HUES48 (cell line): ENCODE data around the gene GALE.
A peak's percentile ranks its signal among the peaks of the same experiment; 100 is the strongest.
"Not testable (repeated sequence)": the region's sequence is repeated elsewhere in the genome, so short reads cannot be mapped to it uniquely, and the experiment has no call there.

Experiments
- H3K27ac ChIP-seq: one replicate; pipeline ENCODE4 v1.7.0; 2013; ENCODE audit warnings: low read depth, low read length, inconsistent platforms
- H3K27me3 ChIP-seq: 2 replicates; pipeline ENCODE4 v1.6.1; 2013; ENCODE audit warnings: mild to moderate bottlenecking, low read length; ENCODE audit not compliant: control insufficient read depth, insufficient read depth
- H3K36me3 ChIP-seq: 2 replicates; pipeline ENCODE4 v1.6.1; 2013; ENCODE audit warnings: low read length; ENCODE audit not compliant: control insufficient read depth, insufficient read depth
- H3K4me1 ChIP-seq: 2 replicates; pipeline ENCODE4 v1.6.1; 2013; ENCODE audit warnings: mild to moderate bottlenecking, low read length; ENCODE audit not compliant: control insufficient read depth, insufficient read depth
- H3K4me3 ChIP-seq: 2 replicates; pipeline ENCODE4 v1.5.1; 2013; ENCODE audit warnings: mild to moderate bottlenecking, low read depth, low read length
- H3K9ac ChIP-seq: 2 replicates; pipeline ENCODE4 v1.6.1; 2013; ENCODE audit warnings: mild to moderate bottlenecking, low read depth, low read length, moderate library complexity
- H3K9me3 ChIP-seq: 2 replicates; pipeline ENCODE4 v1.6.1; 2013; ENCODE audit warnings: low read length; ENCODE audit not compliant: control insufficient read depth, insufficient read depth

Gene GALE

GRCh38 chr1:23809751-23810171, 9.2 kb upstream of the GALE start:
- Histone ChIP-seq H3K36me3 (peaks cover 7% of the 10 kb centered on the region; the same call in 1 of the 2 replicates), H3K9me3 (no peaks in the 10 kb centered on the region), H3K27ac (no peak overlapping the region), H3K27me3 (no peaks in the 10 kb centered on the region), H3K4me3 (no peak overlapping the region), H3K9ac (no peak overlapping the region), H3K4me1 (no peaks in the 10 kb centered on the region; the same call in 1 of the 2 replicates)

- no peak overlapping the region for H3K9ac ChIP-seq
- H3K27ac ChIP-seq = no peak overlapping the region
- H3K9me3 ChIP-seq = no peaks in the 10 kb centered on the region
- no peaks in the 10 kb centered on the region; the same call in 1 of the 2 replicates for H3K4me1 ChIP-seq
- H3K27me3 ChIP-seq = peaks cover 2% of the 10 kb centered on the region; the same call in 1 of the 2 replicates
- H3K36me3 ChIP-seq = no peaks in the 10 kb centered on the region
- H3K4me3 ChIP-seq = no peak overlapping the region
Measured at GRCh38 chr1:23807453-23807852, 6.9 kb upstream of the GALE start.

GRCh38 chr1:23806280-23806679, 5.7 kb upstream of the GALE start:
- H3K27me3 ChIP-seq = peaks cover 5% of the 10 kb centered on the region; the same call in 1 of the 2 replicates
- H3K36me3 ChIP-seq = no peaks in the 10 kb centered on the region
- no peak overlapping the region for H3K27ac ChIP-seq
- H3K4me1 ChIP-seq = no peaks in the 10 kb centered on the region; the same call in 1 of the 2 replicates
- no peaks in the 10 kb centered on the region for H3K9me3 ChIP-seq
- H3K4me3 ChIP-seq = no peak overlapping the region
- H3K9ac ChIP-seq = no peak overlapping the region

GRCh38 chr1:23805025-23805424, 4.5 kb upstream of the GALE start:
- H3K36me3 ChIP-seq = no peaks in the 10 kb centered on the region
- H3K4me1 ChIP-seq = no peaks in the 10 kb centered on the region; the same call in 1 of the 2 replicates
- H3K9ac ChIP-seq = no peak overlapping the region
- no peaks in the 10 kb centered on the region for H3K9me3 ChIP-seq
- H3K27me3 ChIP-seq = peaks cover 5% of the 10 kb centered on the region; the same call in 1 of the 2 replicates
- no peak overlapping the region for H3K27ac ChIP-seq
- no peak overlapping the region for H3K4me3 ChIP-seq

- H3K27me3 ChIP-seq = peaks cover 5% of the 10 kb centered on the region; the same call in 1 of the 2 replicates
- H3K4me1 ChIP-seq = peaks cover 4% of the 10 kb centered on the region
- H3K9ac ChIP-seq = no peak overlapping the region
- H3K27ac ChIP-seq = no peak overlapping the region
- H3K36me3 ChIP-seq = no peaks in the 10 kb centered on the region
- H3K4me3 ChIP-seq = no peak overlapping the region
- H3K9me3 ChIP-seq = no peaks in the 10 kb centered on the region
Measured at GRCh38 chr1:23804183-23804835, 3.8 kb upstream of the GALE start.

GRCh38 chr1:23803674-23804073, 3.1 kb upstream of the GALE start:
- H3K36me3 ChIP-seq = no peaks in the 10 kb centered on the region
- H3K4me1 ChIP-seq = peaks cover 8% of the 10 kb centered on the region
- no peak overlapping the region for H3K4me3 ChIP-seq
- H3K9me3 ChIP-seq = no peaks in the 10 kb centered on the region
- H3K27me3 ChIP-seq = peaks cover 5% of the 10 kb centered on the region; the same call in 1 of the 2 replicates
- no peak overlapping the region for H3K9ac ChIP-seq
- no peak overlapping the region for H3K27ac ChIP-seq

GRCh38 chr1:23802809-23803342, 2.3 kb upstream of the GALE start:
- H3K27me3 ChIP-seq, H3K9ac ChIP-seq, H3K9me3 ChIP-seq, H3K36me3 ChIP-seq, H3K27ac ChIP-seq, H3K4me1 ChIP-seq, H3K4me3 ChIP-seq: not testable (repeated sequence)

GRCh38 chr1:23801876-23802275, 1.3 kb upstream of the GALE start:
- Histone ChIP-seq H3K27me3 (peaks cover 5% of the 10 kb centered on the region; the same call in 1 of the 2 replicates), H3K4me3 (0 out of 2 replicates have a peak overlapping the region, but pooled peaks have one; percentile 92), H3K27ac (no peak overlapping the region), H3K9me3 (no peaks in the 10 kb centered on the region), H3K36me3 (peaks cover 16% of the 10 kb centered on the region), H3K4me1 (peaks cover 8% of the 10 kb centered on the region), H3K9ac (no peak overlapping the region)

GRCh38 chr1:23801338-23801748, 789 bp upstream of the GALE start:
- peaks cover 21% of the 10 kb centered on the region for H3K36me3 ChIP-seq
- H3K27me3 ChIP-seq = peaks cover 5% of the 10 kb centered on the region; the same call in 1 of the 2 replicates
- peak overlapping the region; percentile 92 for H3K4me3 ChIP-seq
- H3K4me1 ChIP-seq = peaks cover 8% of the 10 kb centered on the region
- no peaks in the 10 kb centered on the region for H3K9me3 ChIP-seq
- H3K9ac ChIP-seq = no peak overlapping the region
- peak overlapping the region; percentile 89 for H3K27ac ChIP-seq

- Histone ChIP-seq H3K4me1 (peaks cover 8% of the 10 kb centered on the region), H3K9me3 (no peaks in the 10 kb centered on the region), H3K4me3 (peak overlapping the region; percentile 92), H3K9ac (peak overlapping the region; percentile 66), H3K36me3 (peaks cover 30% of the 10 kb centered on the region), H3K27ac (peak overlapping the region; percentile 89), H3K27me3 (peaks cover 5% of the 10 kb centered on the region; the same call in 1 of the 2 replicates)
Measured at GRCh38 chr1:23799570-23800399, 769 bp downstream of the GALE start.

- no peaks in the 10 kb centered on the region for H3K9me3 ChIP-seq
- peak overlapping the region; percentile 89 for H3K27ac ChIP-seq
- H3K36me3 ChIP-seq = peaks cover 35% of the 10 kb centered on the region
- peak overlapping the region; percentile 92 for H3K4me3 ChIP-seq
- no peak overlapping the region for H3K9ac ChIP-seq
- peaks cover 5% of the 10 kb centered on the region; the same call in 1 of the 2 replicates for H3K27me3 ChIP-seq
- peaks cover 8% of the 10 kb centered on the region for H3K4me1 ChIP-seq
Measured at GRCh38 chr1:23799255-23799569, 1.3 kb downstream of the GALE start.
